Measurements from ENCODE around the gene LUC7L. TPM values are rescaled to one million over a fixed set of nuclear protein-coding genes. Genes with fewer than 3 reads are reported as not detected.

LUC7L gene
- total RNA-seq, 4 donors from 2014 or later, result 109 to 180 (median 123) TPM

GRCh38 chr16:275041-275641 is 45.9 kb upstream of the LUC7L start:
- no peak for TF ChIP-seq POLR2A (IDR thresholded peaks at IDR 0.05)
- TF ChIP-seq CTCF (IDR thresholded peaks at IDR 0.05), result no peak
- no peak for TF ChIP-seq EP300 (IDR thresholded peaks at IDR 0.05)
- H3K4me1 ChIP-seq, result peaks cover 0 to 23% (median 8%) of the 10 kb centered on the region in 4 donors
- no peaks in the 10 kb centered on the region for H3K9me3 ChIP-seq
- WGBS, 2 donors, result 4 to 7% methylated on average over 5 to 20 of the region's 58 CpGs
- no peak for DNase-seq (ENCODE audit: low spot score in 2 of 2)
- H3K36me3 ChIP-seq, result peaks cover 0 to 14% (median 0%) of the 10 kb centered on the region in 3 donors
- peak overlapping the region; percentile 34 to 64 (median 40) for H3K4me3 ChIP-seq
- peak overlapping the region in 2 of 4 donors; percentile 20 to 73 for H3K27ac ChIP-seq
- H3K27me3 ChIP-seq, result peaks cover 0 to 22% of the 10 kb centered on the region in 2 donors

GRCh38 chr16:273547-274421 is 44.5 kb upstream of the LUC7L start:
- peaks cover 0 to 20% (median 8%) of the 10 kb centered on the region in 4 donors for H3K4me1 ChIP-seq
- no peak overlapping the region for H3K27ac ChIP-seq
- 79 to 92% methylated on average over 16 to 18 of the region's 30 CpGs for WGBS, 2 donors
- H3K27me3 ChIP-seq, result peaks cover 0 to 16% of the 10 kb centered on the region in 2 donors
- TF ChIP-seq EP300 (IDR thresholded peaks at IDR 0.05) (no peak), POLR2A (IDR thresholded peaks at IDR 0.05) (no peak), CTCF (IDR thresholded peaks at IDR 0.05) (no peak)
- no peak overlapping the region for H3K4me3 ChIP-seq
- peaks cover 0 to 15% (median 0%) of the 10 kb centered on the region in 3 donors for H3K36me3 ChIP-seq
- DNase-seq (ENCODE audit: low spot score in 2 of 2), result no peak
- H3K9me3 ChIP-seq, result no peaks in the 10 kb centered on the region

- Histone ChIP-seq H3K4me1 (peaks cover 0 to 20% (median 8%) of the 10 kb centered on the region in 4 donors), H3K27ac (no peak overlapping the region), H3K9me3 (no peaks in the 10 kb centered on the region), H3K36me3 (peaks cover 0 to 15% (median 0%) of the 10 kb centered on the region in 3 donors), H3K4me3 (no peak overlapping the region), H3K27me3 (peaks cover 0 to 16% of the 10 kb centered on the region in 2 donors)
- no peak for TF ChIP-seq EP300 (IDR thresholded peaks at IDR 0.05)
- no peak for TF ChIP-seq POLR2A (IDR thresholded peaks at IDR 0.05)
- no peak for TF ChIP-seq CTCF (IDR thresholded peaks at IDR 0.05)
- 72 to 82% methylated on average over 24 to 30 of the region's 36 CpGs for WGBS, 2 donors
- DNase-seq (ENCODE audit: low spot score in 2 of 2), result no peak
Observed at GRCh38 chr16:272633-273546, 43.6 kb upstream of the LUC7L start.

- no peaks in the 10 kb centered on the region for H3K9me3 ChIP-seq
- H3K27me3 ChIP-seq, result peaks cover 0 to 11% of the 10 kb centered on the region in 2 donors
- peaks cover 0 to 17% (median 0%) of the 10 kb centered on the region in 3 donors for H3K36me3 ChIP-seq
- no peak for TF ChIP-seq POLR2A (IDR thresholded peaks at IDR 0.05)
- TF ChIP-seq CTCF (IDR thresholded peaks at IDR 0.05), result no peak
- TF ChIP-seq EP300 (IDR thresholded peaks at IDR 0.05), result no peak
- DNase-seq (ENCODE audit: low spot score in 2 of 2), result no peak
- 85 to 87% methylated on average over 12 to 33 of the region's 34 CpGs for WGBS, 2 donors
- peak overlapping the region in 1 of 4 donors; percentile 22 for H3K27ac ChIP-seq
- H3K4me3 ChIP-seq, result no peak overlapping the region
- peaks cover 0 to 23% (median 8%) of the 10 kb centered on the region in 4 donors for H3K4me1 ChIP-seq
Observed at GRCh38 chr16:270381-271255, 41.4 kb upstream of the LUC7L start.
